Fibroblast of the conjunctiva (primary cell): Measurements from ENCODE around the gene RHOT2.
A peak's percentile ranks its signal among the peaks of the same experiment; 100 is the strongest.

Experiments used
- DNase-seq: peaks from one replicate; pipeline ENCODE4 v3.0.0-alpha.2; 2010; ENCODE audit warnings: low read depth

Gene RHOT2

DNA sequence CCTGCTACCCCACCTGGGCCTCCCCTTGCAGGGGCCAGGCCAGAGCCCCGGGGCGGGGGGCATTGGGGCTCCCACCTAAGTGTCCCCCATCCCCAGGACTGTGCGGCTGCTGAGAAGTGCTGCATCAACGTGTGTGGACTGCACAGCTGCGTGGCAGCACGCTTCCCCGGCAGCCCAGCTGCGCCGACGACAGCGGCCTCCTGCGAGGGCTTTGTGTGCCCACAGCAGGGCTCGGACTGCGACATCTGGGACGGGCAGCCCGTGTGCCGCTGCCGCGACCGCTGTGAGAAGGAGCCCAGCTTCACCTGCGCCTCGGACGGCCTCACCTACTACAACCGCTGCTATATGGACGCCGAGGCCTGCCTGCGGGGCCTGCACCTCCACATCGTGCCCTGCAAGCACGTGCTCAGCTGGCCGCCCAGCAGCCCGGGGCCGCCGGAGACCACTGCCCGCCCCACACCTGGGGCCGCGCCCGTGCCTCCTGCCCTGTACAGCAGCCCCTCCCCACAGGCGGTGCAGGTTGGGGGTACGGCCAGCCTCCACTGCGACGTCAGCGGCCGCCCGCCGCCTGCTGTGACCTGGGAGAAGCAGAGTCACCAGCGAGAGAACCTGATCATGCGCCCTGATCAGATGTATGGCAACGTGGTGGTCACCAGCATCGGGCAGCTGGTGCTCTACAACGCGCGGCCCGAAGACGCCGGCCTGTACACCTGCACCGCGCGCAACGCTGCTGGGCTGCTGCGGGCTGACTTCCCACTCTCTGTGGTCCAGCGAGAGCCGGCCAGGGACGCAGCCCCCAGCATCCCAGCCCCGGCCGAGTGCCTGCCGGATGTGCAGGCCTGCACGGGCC lies 35.2 kb upstream of the RHOT2 start:
- DNase-seq, result no peak

DNA sequence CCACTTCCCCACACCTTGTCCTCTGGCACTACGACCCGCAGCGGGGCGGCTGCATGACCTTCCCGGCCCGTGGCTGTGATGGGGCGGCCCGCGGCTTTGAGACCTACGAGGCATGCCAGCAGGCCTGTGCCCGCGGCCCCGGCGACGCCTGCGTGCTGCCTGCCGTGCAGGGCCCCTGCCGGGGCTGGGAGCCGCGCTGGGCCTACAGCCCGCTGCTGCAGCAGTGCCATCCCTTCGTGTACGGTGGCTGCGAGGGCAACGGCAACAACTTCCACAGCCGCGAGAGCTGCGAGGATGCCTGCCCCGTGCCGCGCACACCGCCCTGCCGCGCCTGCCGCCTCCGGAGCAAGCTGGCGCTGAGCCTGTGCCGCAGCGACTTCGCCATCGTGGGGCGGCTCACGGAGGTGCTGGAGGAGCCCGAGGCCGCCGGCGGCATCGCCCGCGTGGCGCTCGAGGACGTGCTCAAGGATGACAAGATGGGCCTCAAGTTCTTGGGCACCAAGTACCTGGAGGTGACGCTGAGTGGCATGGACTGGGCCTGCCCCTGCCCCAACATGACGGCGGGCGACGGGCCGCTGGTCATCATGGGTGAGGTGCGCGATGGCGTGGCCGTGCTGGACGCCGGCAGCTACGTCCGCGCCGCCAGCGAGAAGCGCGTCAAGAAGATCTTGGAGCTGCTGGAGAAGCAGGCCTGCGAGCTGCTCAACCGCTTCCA lies 34.4 kb upstream of the RHOT2 start:
- DNase-seq, result no peak

DNA sequence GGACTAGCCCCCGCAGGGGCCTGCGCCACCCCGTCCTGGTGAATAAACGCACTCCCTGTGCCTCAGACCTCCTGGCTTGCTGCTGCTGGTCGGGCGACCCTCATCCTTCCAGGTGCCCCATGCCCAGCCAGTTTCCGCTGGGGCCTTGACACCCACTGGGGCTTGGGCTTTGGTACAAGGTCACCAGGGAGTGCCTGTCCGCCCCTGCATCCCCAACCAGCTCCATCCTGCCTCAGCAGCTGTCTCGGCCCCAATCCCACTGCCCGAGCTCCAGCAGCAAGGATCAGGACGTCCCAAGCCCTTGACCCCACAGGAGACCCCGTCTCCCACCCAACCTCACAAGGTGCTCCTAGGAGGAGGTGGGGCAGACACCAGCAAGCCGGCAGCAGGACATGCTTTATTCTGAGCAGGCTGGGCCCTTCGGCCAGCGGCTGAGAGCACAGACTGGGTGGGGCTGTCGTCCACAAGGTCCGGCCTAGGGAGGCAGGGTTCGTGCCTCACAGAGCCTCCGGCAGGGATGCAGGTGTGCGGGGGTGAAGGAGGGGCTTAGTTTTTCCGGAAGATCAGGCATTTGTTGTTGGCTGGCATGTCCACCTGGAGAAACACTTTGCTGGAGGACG lies 33.8 kb upstream of the RHOT2 start:
- DNase-seq, result no peak

DNA sequence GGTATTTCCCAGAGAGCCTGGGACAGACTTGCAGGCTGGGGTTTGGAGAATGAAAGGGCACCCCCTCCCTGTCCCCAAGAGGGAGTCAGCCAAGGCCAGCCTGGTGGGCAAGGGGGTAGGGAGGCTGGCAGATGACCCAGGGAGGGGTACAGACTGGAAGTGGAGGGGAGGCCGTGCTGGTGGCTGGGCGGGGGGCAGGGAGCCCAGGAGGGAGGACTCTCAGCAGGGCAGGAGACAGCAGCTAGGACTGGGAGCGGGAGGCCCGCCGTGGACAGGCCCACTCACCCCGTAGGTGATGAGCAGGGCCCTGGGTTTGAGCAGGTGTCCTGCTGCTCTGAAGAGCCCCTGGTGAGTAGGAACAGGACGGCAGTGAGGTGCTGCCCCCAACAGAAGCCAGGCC lies 32.9 kb upstream of the RHOT2 start:
- no peak for DNase-seq

DNA sequence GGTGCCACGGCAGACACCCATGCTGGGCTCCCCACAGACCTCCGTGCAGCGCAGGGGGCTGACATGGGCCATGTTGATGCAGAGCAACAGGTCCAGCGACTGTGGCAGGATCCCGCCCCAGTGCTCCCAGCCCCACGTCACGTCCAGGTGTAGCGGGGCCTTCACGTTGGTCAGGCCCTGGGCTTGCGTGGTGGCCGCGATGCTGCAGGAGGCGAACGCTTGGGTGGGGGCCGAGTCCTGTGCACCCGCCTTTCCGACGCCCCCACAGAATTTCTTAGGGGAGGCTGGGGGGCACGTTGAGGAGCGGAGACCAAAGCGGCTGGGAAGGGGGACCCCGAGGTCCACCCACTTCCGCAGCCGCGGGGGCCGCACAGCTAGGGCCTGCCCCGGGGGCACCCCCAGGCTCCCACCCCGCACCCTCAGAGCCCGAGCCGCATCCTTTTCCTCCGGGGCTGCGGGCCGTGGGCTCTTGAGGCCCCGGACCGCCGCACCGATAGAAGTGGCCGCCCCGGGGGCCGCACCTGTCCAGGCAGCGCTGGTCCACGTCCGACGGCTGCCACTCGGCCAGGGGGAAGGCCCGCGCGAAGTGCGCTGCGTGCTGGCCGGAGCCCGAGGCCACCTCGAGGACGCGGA lies 32.2 kb upstream of the RHOT2 start:
- DNase-seq, result no peak

DNA sequence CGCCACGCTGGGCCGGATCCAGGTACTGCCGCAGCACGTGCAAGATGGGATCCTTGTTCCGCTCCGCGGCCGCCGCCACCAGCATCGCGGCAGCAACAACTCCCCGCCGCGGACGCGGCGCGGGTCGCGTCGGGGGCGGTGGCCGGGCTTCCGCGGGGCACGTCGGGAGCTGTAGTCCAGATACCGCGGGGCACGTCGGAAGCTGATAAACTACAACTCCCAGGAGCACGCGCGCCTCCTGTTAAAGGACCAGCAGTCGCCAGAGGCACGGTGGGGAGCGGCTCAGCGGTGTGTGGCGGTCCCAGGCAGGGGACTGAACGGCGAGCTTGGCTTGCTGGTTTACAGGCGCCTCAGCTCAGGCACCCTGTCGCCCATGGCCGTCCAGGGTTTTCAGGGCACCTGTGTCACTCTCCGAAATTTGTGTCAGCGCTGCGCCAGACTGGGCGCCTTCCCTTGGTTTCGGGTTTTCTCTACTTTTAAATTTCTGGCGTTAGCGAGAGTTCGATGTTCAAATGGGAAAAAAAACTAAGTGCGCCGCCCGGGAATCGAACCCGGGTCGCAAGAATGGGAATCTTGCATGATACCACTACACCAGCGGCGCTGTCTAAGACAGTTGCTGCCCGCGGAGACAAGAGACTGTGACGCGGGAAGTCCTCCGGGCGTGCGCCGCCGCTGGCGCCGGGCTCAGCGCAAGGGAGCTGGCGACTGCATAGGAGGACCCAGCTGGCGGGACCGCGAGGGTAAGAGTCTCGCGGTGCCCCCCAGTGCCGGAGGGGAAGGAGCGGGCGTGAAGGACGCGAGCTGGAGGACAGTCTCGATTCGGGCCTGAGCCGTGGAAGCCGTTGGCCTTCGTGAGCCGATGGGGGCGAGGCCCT lies 31.5 kb upstream of the RHOT2 start, which contains the start of gene METTL26:
METTL26 (minus strand) TSS at position 100 of the 875 bp plus-strand sequence; CDS start at position 85, 15 bp downstream.
- peak; percentile 91 for DNase-seq

DNA sequence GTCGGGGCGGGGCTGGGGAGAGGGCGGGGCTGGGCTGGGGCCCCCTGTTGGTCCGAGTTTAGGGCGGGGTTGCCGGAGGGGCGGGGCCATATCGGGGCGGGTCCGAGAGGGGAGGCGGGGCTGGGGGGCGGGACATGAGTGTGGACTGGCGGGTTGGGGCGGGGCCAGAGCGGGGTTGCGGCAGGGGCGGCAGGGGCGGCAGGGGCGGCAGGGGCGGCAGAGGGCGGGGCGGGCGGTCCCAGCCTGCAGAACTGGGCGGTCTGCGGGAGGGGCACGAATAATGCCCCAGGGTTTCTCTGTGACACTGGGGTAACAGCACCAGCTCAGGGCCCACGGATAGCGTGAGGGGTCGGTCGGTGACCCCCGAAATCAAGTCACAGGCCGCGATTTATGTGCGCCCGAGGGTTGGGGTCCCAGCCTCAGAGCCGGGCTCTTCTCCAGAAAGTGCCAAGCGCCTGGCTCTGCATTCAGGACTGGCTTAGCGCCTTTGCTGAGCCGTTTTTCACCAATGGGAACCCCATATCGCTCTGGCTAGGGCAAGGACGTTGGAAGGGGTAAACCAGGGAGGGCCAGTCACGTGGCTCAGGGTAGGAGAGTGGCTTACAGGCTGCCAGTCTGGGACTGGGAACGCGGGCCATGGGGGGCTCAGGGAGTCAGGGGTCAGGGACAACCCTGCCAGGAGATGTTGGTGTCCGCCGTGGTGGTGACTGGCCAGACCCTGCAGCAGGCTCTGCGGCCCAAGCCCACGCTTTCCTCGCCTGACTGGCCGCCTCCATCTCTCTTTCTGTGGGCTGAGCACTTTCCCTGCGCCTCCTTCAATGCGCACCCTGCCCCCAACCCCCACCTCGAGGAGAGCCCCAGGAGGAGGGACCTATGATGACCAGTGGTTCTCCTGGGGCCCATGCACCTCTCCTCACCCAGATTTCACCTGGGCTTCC lies 30.6 kb upstream of the RHOT2 start:
- peak; percentile 85 for DNase-seq

DNA sequence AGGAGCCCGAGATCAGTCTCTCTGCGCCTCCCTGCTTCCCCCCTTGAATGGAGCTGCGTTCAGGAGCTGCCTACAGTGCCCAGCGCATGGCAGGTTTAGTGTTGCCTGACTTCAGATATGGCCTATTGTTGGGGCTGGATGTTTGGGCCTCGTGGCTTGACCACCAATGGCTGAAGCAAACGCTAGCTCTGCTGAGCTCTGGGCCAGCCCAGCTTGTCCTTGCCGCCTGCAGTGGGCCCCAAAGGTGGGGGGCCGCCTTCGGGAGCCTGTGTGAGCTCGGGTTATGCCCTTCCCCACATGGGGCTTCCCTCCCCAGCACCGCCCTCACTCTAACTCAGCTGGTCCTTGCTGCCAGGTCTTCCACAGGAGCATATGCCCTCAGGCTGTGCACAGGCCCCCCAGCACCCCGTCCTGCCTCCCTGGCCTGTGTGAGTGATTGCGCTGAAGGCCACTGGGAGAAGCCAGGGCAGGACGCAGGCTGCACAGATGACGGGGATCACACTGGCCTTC lies 29.8 kb upstream of the RHOT2 start:
- no peak for DNase-seq

DNA sequence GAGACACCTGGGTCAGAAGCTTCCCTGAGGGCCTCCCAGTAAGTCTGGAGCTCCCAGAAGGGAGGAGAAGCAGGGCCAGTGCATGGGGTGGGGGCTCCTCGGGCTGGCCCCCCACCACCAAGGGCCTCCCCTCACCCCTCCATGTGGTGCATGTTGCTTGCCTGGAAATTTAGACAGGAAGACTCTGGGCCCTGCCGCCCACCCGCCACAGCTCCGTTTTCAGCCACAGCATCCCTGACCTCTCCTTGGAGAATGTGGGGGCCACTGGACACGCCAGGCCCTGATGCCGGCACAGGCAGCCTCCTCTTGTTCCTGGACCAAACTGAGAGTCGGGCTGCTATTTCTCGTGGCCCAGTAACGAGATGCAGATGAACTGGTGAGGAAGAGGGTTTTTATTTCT lies 29.1 kb upstream of the RHOT2 start:
- no peak for DNase-seq

DNA sequence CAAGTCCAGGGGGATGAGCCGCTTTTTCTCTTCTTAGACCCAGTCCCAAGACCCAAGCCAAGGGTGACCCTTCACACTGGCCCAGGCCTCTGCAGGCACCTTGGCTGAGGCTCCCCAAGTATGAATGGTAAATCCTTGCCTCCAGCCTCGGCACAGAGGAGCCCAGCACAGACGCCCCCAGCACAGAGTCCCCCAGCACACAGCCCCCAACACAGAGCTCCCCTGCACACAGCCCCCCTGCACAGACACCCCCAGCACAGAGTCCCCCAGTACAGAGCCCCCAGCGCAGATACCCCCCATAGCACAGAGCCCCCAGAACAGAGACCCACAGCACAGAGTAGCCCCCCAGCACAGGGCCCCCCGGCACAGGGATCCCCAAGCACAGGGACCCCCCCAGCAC lies 27.3 kb upstream of the RHOT2 start:
- no peak for DNase-seq

DNA sequence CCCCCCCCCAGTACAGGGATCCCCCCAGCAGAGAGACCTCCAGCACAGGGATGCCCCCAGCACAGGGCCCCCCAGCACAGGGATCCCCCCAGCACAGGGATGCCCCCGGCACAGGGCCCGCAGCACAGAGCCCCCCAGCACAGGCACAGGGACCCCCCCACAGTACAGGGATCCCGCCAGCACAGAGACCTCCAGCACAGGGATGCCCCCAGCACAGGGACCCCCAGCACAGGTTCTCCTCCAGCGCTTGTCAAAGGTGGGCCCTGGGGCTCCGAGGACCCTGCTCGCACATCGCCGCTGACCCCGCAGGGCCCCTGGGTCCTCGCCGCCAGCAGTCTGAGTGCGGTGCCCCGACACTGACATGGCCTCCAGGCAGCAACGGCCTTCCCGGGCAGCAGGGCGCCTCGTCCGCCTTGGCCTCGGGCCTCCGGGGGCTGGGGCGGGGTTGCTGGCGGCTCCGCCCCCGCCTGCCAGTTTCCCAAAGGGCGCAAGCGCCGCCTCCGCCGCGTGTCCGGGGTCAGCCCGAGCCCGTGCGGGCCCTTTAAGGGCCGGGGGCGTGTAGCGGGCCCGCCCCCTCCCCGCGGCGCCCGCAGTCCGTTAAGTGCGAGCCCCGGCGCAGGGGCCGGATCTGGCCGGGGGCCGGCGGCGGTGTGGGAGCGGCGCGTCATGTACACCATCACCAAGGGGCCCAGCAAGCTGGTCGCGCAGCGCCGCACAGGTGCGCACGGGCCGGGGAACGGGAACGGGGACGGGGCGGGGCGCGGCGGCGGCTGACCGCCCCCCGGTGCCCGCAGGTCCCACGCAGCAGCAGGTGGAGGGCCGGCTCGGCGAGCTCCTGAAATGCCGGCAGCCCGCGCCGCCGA lies 26.4 kb upstream of the RHOT2 start, which contains the start of gene MCRIP2:
MCRIP2 (plus strand) TSS at position 503 of the 863 bp plus-strand sequence; CDS start at position 667, 164 bp downstream.
- peak; percentile 52 for DNase-seq

DNA sequence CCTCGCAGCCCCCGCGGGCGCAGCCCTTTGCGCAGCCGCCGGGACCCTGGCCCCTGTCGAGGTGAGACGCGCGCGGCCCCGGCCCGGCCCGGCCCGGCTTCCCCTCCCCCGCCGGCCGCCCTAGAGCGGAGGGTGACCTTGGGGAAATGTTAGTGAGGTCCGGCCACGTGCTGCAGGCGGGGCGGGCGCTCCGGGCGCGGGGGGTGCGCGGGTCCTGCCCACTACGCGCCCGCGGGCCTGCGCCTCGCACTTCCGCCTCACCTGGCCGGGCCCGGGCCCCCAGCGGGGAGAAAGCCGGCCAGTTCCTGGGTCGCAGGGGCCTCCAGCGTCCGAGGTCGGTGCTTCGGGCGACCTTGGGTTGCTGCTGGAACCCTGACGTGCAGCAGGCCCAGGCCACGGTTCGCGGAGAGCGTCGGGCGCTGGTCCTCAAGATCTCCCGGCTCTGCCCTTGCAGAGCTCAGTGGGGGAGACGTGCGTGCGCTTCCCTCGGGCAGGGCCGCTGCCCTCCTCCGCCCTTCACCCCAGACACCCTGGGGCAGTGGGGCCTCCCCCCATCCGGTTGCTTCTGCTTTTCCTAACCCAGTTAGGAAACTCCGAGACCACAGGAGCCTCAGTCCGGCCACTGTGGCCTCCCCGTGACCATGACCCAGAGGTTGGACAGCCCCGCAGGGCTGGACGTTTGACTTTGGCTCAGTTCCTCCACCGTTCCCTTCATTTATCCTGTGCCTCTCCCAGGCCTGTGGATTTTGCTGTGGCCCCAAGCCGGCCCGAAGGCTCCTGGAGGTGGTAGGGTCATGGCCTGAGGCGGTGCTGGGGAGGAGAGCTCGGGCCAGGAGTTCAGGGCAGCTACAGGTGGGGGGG lies 25.5 kb upstream of the RHOT2 start:
- DNase-seq, result no peak

DNA sequence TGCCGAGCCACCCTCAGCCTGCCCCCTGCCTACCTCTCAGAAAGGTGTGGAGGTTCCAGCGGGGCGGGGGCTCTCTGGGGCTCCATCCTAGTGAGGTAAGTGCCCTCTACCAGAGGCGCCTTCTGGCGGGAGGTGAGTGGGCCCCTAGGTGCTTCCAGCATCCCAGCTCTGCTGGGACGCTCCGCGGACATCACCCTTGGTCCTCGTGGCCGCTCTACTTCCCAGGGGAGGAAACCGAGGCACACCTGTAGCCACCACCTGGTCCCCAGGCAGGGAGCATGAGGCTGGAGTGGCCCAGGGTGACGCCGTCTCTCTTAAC lies 24.9 kb upstream of the RHOT2 start:
- no peak for DNase-seq

DNA sequence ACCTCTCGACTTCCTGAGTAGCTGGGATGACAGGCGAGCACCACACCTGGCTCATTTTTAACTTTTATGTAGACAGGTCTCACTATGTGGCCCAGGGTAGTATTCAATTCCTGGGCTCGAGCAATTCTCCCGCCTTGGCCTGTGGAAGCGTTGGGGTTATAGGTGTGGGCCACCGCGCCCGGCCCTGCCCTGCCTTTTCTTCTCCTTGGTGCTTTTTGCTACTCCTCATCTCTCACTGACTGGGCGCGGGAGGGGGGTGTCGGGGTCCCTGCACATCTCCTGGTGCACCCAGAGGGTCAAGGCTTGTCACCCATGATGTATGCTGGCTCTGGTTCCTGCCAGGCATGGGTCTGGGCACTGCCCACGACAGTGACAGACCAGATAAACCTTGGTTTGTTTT lies 23.4 kb upstream of the RHOT2 start:
- DNase-seq, result no peak

DNA sequence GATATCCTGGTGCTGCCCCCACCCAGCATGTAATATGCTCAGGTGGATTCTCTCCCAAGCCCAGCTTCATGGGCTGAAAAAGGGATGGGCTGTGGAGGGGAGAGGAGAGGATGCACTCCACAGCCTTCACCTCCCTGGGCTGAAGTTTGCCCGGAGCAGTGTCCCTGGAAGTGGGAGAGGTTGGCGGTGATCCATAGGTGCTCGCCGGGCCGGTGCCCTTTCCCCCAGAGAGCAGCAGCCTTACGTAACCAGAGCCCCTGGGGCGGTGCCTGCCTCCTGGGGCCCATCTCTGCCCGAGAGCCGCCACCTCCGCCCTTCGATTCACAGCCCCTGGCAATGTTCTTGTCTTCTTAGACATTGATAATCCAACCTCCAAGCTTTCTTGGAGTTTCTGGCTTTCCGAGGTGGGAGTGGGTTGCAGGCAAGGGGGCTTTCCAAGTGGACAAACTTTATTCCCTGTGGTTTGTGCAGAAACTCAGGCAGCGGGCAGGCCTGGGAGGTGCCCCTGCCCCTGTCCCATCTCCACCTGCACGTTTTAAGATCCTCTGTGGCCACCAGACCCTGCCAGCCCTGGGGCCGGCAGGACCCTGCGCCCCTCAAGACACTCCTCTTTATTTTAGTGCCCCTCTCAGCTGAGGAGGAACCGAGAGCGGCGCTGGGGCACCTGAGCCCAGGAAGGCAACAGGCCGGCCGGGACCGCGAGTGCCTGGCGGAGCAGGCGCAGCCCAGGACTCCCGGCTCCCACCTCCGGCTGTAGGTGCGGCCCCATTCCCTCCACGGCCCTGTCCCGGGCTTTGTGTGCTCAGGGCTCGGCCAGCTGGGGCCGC lies 21.9 kb upstream of the RHOT2 start:
- DNase-seq, result no peak

DNA sequence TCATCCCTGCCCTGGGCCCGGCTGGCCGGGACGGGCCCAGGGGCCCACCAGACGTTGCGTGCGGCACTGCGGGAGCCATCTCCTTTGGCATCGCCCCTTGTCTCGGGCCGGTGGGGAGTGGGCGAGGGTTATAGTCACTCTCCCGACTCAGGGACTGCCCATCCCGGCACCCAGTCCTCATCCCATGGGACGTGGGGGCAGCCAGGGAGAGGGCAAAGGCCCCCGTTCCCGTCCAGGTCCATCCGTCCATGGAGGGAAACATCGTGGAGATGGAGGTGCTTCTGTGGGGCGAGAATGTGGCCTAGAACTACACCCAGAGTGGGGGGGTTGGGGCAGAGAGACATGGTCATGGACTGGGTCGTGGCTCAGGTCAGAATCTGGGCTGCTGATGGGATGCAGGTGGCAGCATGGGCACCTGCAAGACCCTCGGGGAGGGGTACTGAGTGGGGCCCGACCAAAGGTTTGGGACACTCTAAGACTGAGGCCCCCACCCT lies 21.2 kb upstream of the RHOT2 start:
- no peak for DNase-seq
